ENCODE results near the gene PPRC1. TPM values are rescaled to one million over a fixed set of nuclear protein-coding genes. Genes with fewer than 3 reads are reported as not detected.

PPRC1 gene, protein sequence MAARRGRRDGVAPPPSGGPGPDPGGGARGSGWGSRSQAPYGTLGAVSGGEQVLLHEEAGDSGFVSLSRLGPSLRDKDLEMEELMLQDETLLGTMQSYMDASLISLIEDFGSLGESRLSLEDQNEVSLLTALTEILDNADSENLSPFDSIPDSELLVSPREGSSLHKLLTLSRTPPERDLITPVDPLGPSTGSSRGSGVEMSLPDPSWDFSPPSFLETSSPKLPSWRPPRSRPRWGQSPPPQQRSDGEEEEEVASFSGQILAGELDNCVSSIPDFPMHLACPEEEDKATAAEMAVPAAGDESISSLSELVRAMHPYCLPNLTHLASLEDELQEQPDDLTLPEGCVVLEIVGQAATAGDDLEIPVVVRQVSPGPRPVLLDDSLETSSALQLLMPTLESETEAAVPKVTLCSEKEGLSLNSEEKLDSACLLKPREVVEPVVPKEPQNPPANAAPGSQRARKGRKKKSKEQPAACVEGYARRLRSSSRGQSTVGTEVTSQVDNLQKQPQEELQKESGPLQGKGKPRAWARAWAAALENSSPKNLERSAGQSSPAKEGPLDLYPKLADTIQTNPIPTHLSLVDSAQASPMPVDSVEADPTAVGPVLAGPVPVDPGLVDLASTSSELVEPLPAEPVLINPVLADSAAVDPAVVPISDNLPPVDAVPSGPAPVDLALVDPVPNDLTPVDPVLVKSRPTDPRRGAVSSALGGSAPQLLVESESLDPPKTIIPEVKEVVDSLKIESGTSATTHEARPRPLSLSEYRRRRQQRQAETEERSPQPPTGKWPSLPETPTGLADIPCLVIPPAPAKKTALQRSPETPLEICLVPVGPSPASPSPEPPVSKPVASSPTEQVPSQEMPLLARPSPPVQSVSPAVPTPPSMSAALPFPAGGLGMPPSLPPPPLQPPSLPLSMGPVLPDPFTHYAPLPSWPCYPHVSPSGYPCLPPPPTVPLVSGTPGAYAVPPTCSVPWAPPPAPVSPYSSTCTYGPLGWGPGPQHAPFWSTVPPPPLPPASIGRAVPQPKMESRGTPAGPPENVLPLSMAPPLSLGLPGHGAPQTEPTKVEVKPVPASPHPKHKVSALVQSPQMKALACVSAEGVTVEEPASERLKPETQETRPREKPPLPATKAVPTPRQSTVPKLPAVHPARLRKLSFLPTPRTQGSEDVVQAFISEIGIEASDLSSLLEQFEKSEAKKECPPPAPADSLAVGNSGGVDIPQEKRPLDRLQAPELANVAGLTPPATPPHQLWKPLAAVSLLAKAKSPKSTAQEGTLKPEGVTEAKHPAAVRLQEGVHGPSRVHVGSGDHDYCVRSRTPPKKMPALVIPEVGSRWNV (N-terminal part only)
- 91.3 and 94.1 TPM in 2 replicates for total RNA-seq

DNA sequence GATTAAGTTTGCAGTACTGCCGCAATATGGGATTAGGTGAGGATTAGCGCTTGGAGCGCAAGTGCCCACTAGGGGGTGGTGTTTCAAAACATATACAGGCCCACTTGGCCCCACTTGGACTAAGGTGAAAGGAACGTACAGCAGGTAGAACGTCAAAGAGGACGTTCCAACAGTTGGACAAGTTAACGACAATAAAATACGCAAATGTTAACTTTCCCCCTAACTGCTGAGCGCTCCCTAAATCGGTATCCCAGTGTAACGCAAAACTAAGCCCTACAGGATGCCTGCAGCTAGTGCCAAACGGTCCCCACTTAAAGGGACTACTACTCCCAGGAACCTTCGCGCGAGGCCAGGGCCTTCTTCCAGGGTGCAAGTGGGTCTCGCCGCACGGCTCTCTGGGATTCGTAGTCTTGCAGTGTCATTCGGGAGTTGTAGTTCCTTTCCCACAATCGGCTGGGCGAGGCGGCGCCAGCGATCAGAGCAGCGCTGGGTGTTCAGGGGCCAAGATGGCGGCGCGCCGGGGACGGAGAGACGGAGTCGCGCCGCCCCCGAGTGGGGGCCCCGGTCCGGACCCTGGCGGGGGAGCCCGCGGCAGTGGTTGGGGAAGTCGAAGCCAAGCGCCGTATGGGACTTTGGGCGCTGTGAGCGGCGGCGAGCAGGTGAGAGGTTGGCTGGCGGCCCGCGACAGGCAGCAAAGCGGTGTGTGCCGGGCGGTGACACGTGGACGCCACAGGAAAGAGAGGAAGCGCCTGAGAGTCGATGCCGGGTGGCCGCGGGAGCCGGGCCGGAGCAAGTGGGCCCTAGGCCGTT lies at the start of gene PPRC1:
PPRC1 (plus strand) TSS at position 478 of the 810 bp plus-strand sequence; CDS start at position 507, 29 bp downstream.
- Mint-ChIP-seq H3K4me3 (ENCODE audit: low read depth) (peak within 1 kb of the TSS; percentile 95), H3K27me3 (ENCODE audit: low read depth) (no peaks in the 10 kb centered on the region), H3K36me3 (ENCODE audit: low read depth) (peaks cover 40% of the 10 kb centered on the region), H3K27ac (peak within 1 kb of the TSS; percentile 98), H3K4me1 (ENCODE audit: low read depth) (peaks cover 26% of the 10 kb centered on the region), H3K9me3 (no peaks in the 10 kb centered on the region)
- intact Hi-C loops (cut with micrococcal nuclease): loop anchor here (1.0 to 10.0 kb wide), 7 partner anchors 13 to 512 kb away; partner anchors contain the start of genes ACTR1A, FBXL15, NFKB2 and NOLC1
- DNase-seq (ENCODE audit: low spot score): peak; percentile 98

- H3K27me3 Mint-ChIP-seq (ENCODE audit: low read depth): no peaks in the 10 kb centered on the region
- intact Hi-C loops (cut with micrococcal nuclease): no loop called here
Measured at GRCh38 chr10:102083541-102083940, 49.3 kb upstream of the PPRC1 start.

GRCh38 chr10:102085336-102085735 lies 47.5 kb upstream of the PPRC1 start:
- H3K4me3 Mint-ChIP-seq (ENCODE audit: low read depth): no peak overlapping the region
- H3K27me3 Mint-ChIP-seq (ENCODE audit: low read depth): no peaks in the 10 kb centered on the region
- H3K36me3 Mint-ChIP-seq (ENCODE audit: low read depth): no peaks in the 10 kb centered on the region
- H3K9me3 Mint-ChIP-seq: no peaks in the 10 kb centered on the region
- H3K27ac Mint-ChIP-seq: no peak overlapping the region
- no peaks in the 10 kb centered on the region for H3K4me1 Mint-ChIP-seq (ENCODE audit: low read depth)
- intact Hi-C loops (cut with micrococcal nuclease): no loop called here
- no peak for DNase-seq (ENCODE audit: low spot score)

More at GRCh38 chr10:102083541-102083940, 49.3 kb upstream of the PPRC1 start:
- H3K36me3 Mint-ChIP-seq (ENCODE audit: low read depth): no peaks in the 10 kb centered on the region
- no peaks in the 10 kb centered on the region for H3K9me3 Mint-ChIP-seq
- no peak overlapping the region for H3K4me3 Mint-ChIP-seq (ENCODE audit: low read depth)
- no peak for DNase-seq (ENCODE audit: low spot score)
- H3K27ac Mint-ChIP-seq: no peak overlapping the region
- H3K4me1 Mint-ChIP-seq (ENCODE audit: low read depth): no peaks in the 10 kb centered on the region

GRCh38 chr10:102086196-102086595 lies 46.6 kb upstream of the PPRC1 start:
- Mint-ChIP-seq H3K4me3 (ENCODE audit: low read depth) (no peak overlapping the region), H3K36me3 (ENCODE audit: low read depth) (no peaks in the 10 kb centered on the region), H3K27me3 (ENCODE audit: low read depth) (no peaks in the 10 kb centered on the region), H3K9me3 (no peaks in the 10 kb centered on the region), H3K27ac (no peak overlapping the region), H3K4me1 (ENCODE audit: low read depth) (no peaks in the 10 kb centered on the region)
- no peak for DNase-seq (ENCODE audit: low spot score)
- intact Hi-C loops (cut with micrococcal nuclease): no loop called here

- Mint-ChIP-seq H3K9me3 (no peaks in the 10 kb centered on the region), H3K27me3 (ENCODE audit: low read depth) (no peaks in the 10 kb centered on the region), H3K36me3 (ENCODE audit: low read depth) (no peaks in the 10 kb centered on the region), H3K4me3 (ENCODE audit: low read depth) (no peak overlapping the region), H3K27ac (no peak overlapping the region), H3K4me1 (ENCODE audit: low read depth) (no peaks in the 10 kb centered on the region)
- intact Hi-C loops (cut with micrococcal nuclease): no loop called here
- DNase-seq (ENCODE audit: low spot score): no peak
Measured at GRCh38 chr10:102090772-102091171, 42.1 kb upstream of the PPRC1 start.

- no peak overlapping the region for H3K4me3 Mint-ChIP-seq (ENCODE audit: low read depth)
- H3K36me3 Mint-ChIP-seq (ENCODE audit: low read depth): peaks cover 3% of the 10 kb centered on the region
- no peaks in the 10 kb centered on the region for H3K9me3 Mint-ChIP-seq
- H3K27ac Mint-ChIP-seq: no peak overlapping the region
- H3K4me1 Mint-ChIP-seq (ENCODE audit: low read depth): no peaks in the 10 kb centered on the region
- no peak for DNase-seq (ENCODE audit: low spot score)
- intact Hi-C loops (cut with micrococcal nuclease): no loop called here
- H3K27me3 Mint-ChIP-seq (ENCODE audit: low read depth): no peaks in the 10 kb centered on the region
Measured at GRCh38 chr10:102096449-102096848, 36.4 kb upstream of the PPRC1 start.

- H3K27ac Mint-ChIP-seq: no peak overlapping the region
- peaks cover 8% of the 10 kb centered on the region for H3K4me1 Mint-ChIP-seq (ENCODE audit: low read depth)
- DNase-seq (ENCODE audit: low spot score): no peak
- intact Hi-C loops (cut with micrococcal nuclease): no loop called here
- peaks cover 12% of the 10 kb centered on the region for H3K36me3 Mint-ChIP-seq (ENCODE audit: low read depth)
- no peaks in the 10 kb centered on the region for H3K9me3 Mint-ChIP-seq
- no peak overlapping the region for H3K4me3 Mint-ChIP-seq (ENCODE audit: low read depth)
- H3K27me3 Mint-ChIP-seq (ENCODE audit: low read depth): no peaks in the 10 kb centered on the region
Measured at GRCh38 chr10:102101152-102101551, 31.7 kb upstream of the PPRC1 start.

GRCh38 chr10:102102421-102102820 lies 30.4 kb upstream of the PPRC1 start:
- DNase-seq (ENCODE audit: low spot score): no peak
- Mint-ChIP-seq H3K9me3 (no peaks in the 10 kb centered on the region), H3K4me1 (ENCODE audit: low read depth) (peaks cover 8% of the 10 kb centered on the region), H3K4me3 (ENCODE audit: low read depth) (no peak overlapping the region), H3K27me3 (ENCODE audit: low read depth) (no peaks in the 10 kb centered on the region), H3K27ac (no peak overlapping the region), H3K36me3 (ENCODE audit: low read depth) (peaks cover 19% of the 10 kb centered on the region)
- intact Hi-C loops (cut with micrococcal nuclease): no loop called here

DNA sequence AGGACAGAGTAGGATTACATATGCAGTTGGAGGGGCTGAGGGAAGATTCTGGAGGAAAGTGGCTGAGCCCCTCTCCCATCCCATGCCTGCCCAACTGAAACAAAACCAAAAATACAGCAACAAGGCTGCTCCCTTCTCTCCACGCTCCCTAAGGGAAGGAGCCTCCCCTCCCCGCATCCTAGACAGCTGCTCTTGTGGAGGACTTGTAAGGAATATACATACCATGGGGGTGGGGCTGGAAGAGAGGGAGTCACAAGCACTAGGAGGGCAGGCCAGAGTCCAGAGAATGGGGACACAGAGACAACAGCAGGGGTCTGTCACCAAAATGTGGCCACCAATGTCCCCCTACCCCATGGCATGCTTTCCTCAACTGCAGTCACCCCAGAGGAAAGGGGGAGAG lies 25.8 kb upstream of the PPRC1 start:
- intact Hi-C loops (cut with micrococcal nuclease): no loop called here
- no peak overlapping the region for H3K27ac Mint-ChIP-seq
- no peak overlapping the region for H3K4me3 Mint-ChIP-seq (ENCODE audit: low read depth)
- peaks cover 47% of the 10 kb centered on the region for H3K36me3 Mint-ChIP-seq (ENCODE audit: low read depth)
- no peak for DNase-seq (ENCODE audit: low spot score)
- H3K4me1 Mint-ChIP-seq (ENCODE audit: low read depth): peaks cover 11% of the 10 kb centered on the region
- H3K27me3 Mint-ChIP-seq (ENCODE audit: low read depth): no peaks in the 10 kb centered on the region
- no peaks in the 10 kb centered on the region for H3K9me3 Mint-ChIP-seq

DNA sequence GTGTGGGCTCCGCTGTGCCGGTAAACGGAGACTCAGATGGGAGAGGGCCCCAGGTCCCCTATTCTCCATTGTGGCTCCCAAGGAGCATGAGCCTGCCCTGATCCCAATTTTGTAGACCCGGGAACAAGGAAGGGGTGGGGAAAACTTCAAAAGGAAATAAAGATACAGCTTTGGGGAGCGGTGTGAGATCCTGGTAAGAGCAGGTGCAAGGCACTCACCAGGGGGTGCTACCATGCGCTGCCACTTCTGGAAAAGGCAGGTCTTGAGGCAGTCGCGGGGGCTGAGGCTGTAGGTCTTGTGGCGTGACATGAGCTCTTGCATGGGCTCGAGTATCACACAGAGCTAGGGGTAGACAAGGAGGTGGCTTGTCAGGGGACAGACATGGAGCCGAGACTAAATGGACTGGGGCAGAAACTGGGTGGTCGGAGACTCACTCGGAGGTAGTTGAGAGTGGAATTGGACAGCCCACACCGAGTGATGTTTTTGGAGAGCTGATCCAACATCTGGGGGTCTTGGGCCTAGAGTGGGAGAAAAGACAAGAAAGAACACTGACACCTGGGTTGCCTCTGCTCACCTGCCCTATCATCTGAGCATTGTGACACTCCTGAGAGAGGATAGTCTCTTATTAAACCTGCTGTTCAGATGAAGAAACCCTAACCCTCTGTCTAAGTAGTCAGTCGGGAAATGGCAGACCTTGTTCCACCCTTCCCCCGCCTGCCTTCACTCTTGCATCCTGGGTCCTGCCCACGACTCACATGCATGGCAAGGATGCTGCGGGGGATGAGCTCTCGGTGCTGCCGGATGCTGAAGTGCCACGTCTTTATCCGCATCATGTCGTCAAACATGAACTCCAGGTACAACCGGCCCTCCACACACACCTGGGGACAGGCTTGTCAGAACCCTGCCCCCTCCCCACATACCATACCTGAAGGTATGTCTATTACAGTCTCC lies 23.4 kb upstream of the PPRC1 start:
- intact Hi-C loops (cut with micrococcal nuclease): loop anchor here (10.0 kb wide), 1 partner anchor 415 kb away; the partner anchor contains the start of gene FBXW4
- no peak overlapping the region for H3K4me3 Mint-ChIP-seq (ENCODE audit: low read depth)

GRCh38 chr10:102111276-102111675 lies 21.6 kb upstream of the PPRC1 start:
- H3K27ac Mint-ChIP-seq: no peak overlapping the region

More for the DNA sequence above, 23.4 kb upstream of the PPRC1 start:
- Mint-ChIP-seq H3K36me3 (ENCODE audit: low read depth) (peaks cover 55% of the 10 kb centered on the region), H3K27me3 (ENCODE audit: low read depth) (no peaks in the 10 kb centered on the region), H3K27ac (no peak overlapping the region), H3K9me3 (no peaks in the 10 kb centered on the region), H3K4me1 (ENCODE audit: low read depth) (peaks cover 27% of the 10 kb centered on the region)
- DNase-seq (ENCODE audit: low spot score): no peak

More at GRCh38 chr10:102111276-102111675, 21.6 kb upstream of the PPRC1 start:
- no peaks in the 10 kb centered on the region for H3K27me3 Mint-ChIP-seq (ENCODE audit: low read depth)
- H3K4me3 Mint-ChIP-seq (ENCODE audit: low read depth): no peak overlapping the region
- no peaks in the 10 kb centered on the region for H3K9me3 Mint-ChIP-seq
- DNase-seq (ENCODE audit: low spot score): no peak
- intact Hi-C loops (cut with micrococcal nuclease): loop anchor here (10.0 kb wide), 1 partner anchor 416 kb away; the partner anchor contains the start of gene FBXW4
- peaks cover 30% of the 10 kb centered on the region for H3K4me1 Mint-ChIP-seq (ENCODE audit: low read depth)
- H3K36me3 Mint-ChIP-seq (ENCODE audit: low read depth): peaks cover 44% of the 10 kb centered on the region
